Glutamatergic neuron (in vitro differentiated cells): Measurements from ENCODE around the gene POLR3GL. TPM values are rescaled to one million over a fixed set of nuclear protein-coding genes. Genes with fewer than 3 reads are reported as not detected.
"Not testable (repeated sequence)": the region's sequence is repeated elsewhere in the genome, so short reads cannot be mapped to it uniquely, and the experiment has no call there.

Experiments used
- DNase-seq: peaks from one replicate; pipeline ENCODE4 v3.0.0; 2022
- H3K27ac Mint-ChIP-seq: one replicate; pipeline ENCODE4 v1.8.0; 2020; ENCODE audit warnings: mild to moderate bottlenecking, mixed read lengths, inconsistent platforms; ENCODE audit not compliant: unreplicated experiment
- H3K27me3 Mint-ChIP-seq: one replicate; pipeline ENCODE4 v1.8.0; 2020; ENCODE audit warnings: mild to moderate bottlenecking, moderate library complexity, mixed read lengths, inconsistent platforms; ENCODE audit not compliant: unreplicated experiment
- H3K36me3 Mint-ChIP-seq: one replicate; pipeline ENCODE4 v1.8.0; 2020; ENCODE audit warnings: mild to moderate bottlenecking, mixed read lengths, inconsistent platforms; ENCODE audit not compliant: unreplicated experiment
- H3K4me1 Mint-ChIP-seq: one replicate; pipeline ENCODE4 v1.8.0; 2020; ENCODE audit warnings: mild to moderate bottlenecking, low read depth, mixed read lengths, inconsistent platforms; ENCODE audit not compliant: unreplicated experiment
- H3K4me3 Mint-ChIP-seq: one replicate; pipeline ENCODE4 v1.8.0; 2020; ENCODE audit warnings: mild to moderate bottlenecking, mixed read lengths, inconsistent platforms; ENCODE audit not compliant: unreplicated experiment
- H3K9me3 Mint-ChIP-seq: one replicate; pipeline ENCODE4 v1.8.0; 2020; ENCODE audit warnings: mild to moderate bottlenecking, moderate library complexity, mixed read lengths, inconsistent platforms; ENCODE audit not compliant: unreplicated experiment
- CTCF ChIP-seq: fragments of 200-600 bp; sonication (generic); IDR thresholded peaks from one replicate; pipeline ENCODE4 v1.5.0; 2021; ENCODE audit not compliant: partially characterized antibody, unreplicated experiment
- total RNA-seq: library from RNA; stranded (reverse); fragmentation: NEBNext Ultra II Directional; extraction: Animal tissue kit (Norgen Biotek cat#: 25700); gene quantifications from one replicate; pipeline ENCODE4 v1.2.1, GENCODE V29; 2021; ENCODE audit not compliant: unreplicated experiment

The POLR3GL gene
- total RNA-seq, 1 donor from 2014 or later, result 13.2 TPM

GRCh38 chr1:146021622-146022402 is 57.3 kb downstream of the POLR3GL start, which contains the start of gene HJV:
HJV (minus strand) TSS chr1:146021735; CDS start chr1:146020231, 1,504 bp downstream.
- no peak for DNase-seq
- peaks cover 7% of the 10 kb centered on the region for H3K27me3 Mint-ChIP-seq
- no peak within 1 kb of the TSS for H3K27ac Mint-ChIP-seq
- H3K9me3 Mint-ChIP-seq, result no peaks in the 10 kb centered on the region
- H3K36me3 Mint-ChIP-seq, result peaks cover 12% of the 10 kb centered on the region
- no peak for TF ChIP-seq CTCF
- H3K4me3 Mint-ChIP-seq, result no peak within 1 kb of the TSS
- no peaks in the 10 kb centered on the region for H3K4me1 Mint-ChIP-seq

GRCh38 chr1:146022403-146023127 is 58.1 kb downstream of the POLR3GL start:
- DNase-seq, result no peak
- TF ChIP-seq CTCF, result no peak
- Mint-ChIP-seq H3K4me1 (no peaks in the 10 kb centered on the region), H3K9me3 (no peaks in the 10 kb centered on the region), H3K36me3 (peaks cover 12% of the 10 kb centered on the region), H3K4me3 (no peak overlapping the region), H3K27ac (no peak overlapping the region), H3K27me3 (peaks cover 10% of the 10 kb centered on the region)

- not testable (repeated sequence) for H3K27ac Mint-ChIP-seq, H3K27me3 Mint-ChIP-seq, H3K4me1 Mint-ChIP-seq, H3K4me3 Mint-ChIP-seq, H3K36me3 Mint-ChIP-seq, DNase-seq, H3K9me3 Mint-ChIP-seq
Measured at GRCh38 chr1:146025787-146026495, 61.5 kb downstream of the POLR3GL start.

- not testable (repeated sequence) for H3K4me1 Mint-ChIP-seq, H3K27ac Mint-ChIP-seq, DNase-seq, H3K4me3 Mint-ChIP-seq, H3K9me3 Mint-ChIP-seq, H3K36me3 Mint-ChIP-seq, H3K27me3 Mint-ChIP-seq
Measured at GRCh38 chr1:146026650-146027049, 62.2 kb downstream of the POLR3GL start.

Other genes starting within 250 kb of the POLR3GL start
- gene CD160, start 245.2 kb upstream of the POLR3GL start, total RNA-seq, result not detected
- gene RNF115, start 140.6 kb upstream of the POLR3GL start, total RNA-seq, result 20.5 TPM
- gene POLR3C, start 140.5 kb upstream of the POLR3GL start, total RNA-seq, result 43.4 TPM
- gene NUDT17, start 119.1 kb upstream of the POLR3GL start, total RNA-seq, result 2.4 TPM
- 20.3 TPM for gene PIAS3, start 105.6 kb upstream of the POLR3GL start, total RNA-seq
- 2.1 TPM for gene ANKRD35, start 78.8 kb upstream of the POLR3GL start, total RNA-seq
- 1.1 TPM for gene ITGA10, start 54.6 kb upstream of the POLR3GL start, total RNA-seq
- gene PEX11B, start 46.0 kb upstream of the POLR3GL start, total RNA-seq, result 24.7 TPM
- 206 TPM for gene RBM8A, start 37.2 kb upstream of the POLR3GL start, total RNA-seq
- 20.3 TPM for gene LIX1L, start 6.7 kb upstream of the POLR3GL start, total RNA-seq
- gene ANKRD34A, start 115 bp upstream of the POLR3GL start, total RNA-seq, result 0.59 TPM
- 126 TPM for gene TXNIP, start 31.9 kb downstream of the POLR3GL start, total RNA-seq
- gene HJV, start 57.0 kb downstream of the POLR3GL start, total RNA-seq, result not detected
- 0.25 TPM for gene NBPF10, start 180.1 kb downstream of the POLR3GL start, total RNA-seq